GM23338 (cell line): ENCODE results near the gene CIAO3. TPM values are rescaled to one million over a fixed set of nuclear protein-coding genes. Genes with fewer than 3 reads are reported as not detected.

Experiments
- ATAC-seq: fragments of 200-7000 bp; cut with Tn5 transposase; 3 replicates; pipeline ENCODE4 v1.9.1; 2020
- DNase-seq: peaks from one replicate; pipeline ENCODE4 v3.0.0-alpha.2; 2015; ENCODE audit warnings: low spot score
- H2AFZ ChIP-seq: fragments of 200-600 bp; sonication (generic); 2 replicates; pipeline ENCODE4 v1.8.0; 2016; ENCODE audit warnings: antibody characterized with exemption, mild to moderate bottlenecking, moderate library complexity
- H3F3A ChIP-seq: fragments of 200-600 bp; sonication (generic); replicated peaks from 2 replicates; pipeline ENCODE4 v1.8.0; 2017; ENCODE audit warnings: antibody characterized with exemption, mixed run types, low read depth
- H3K27ac ChIP-seq: fragments of 200-600 bp; sonication (generic); 2 replicates; pipeline ENCODE4 v1.6.1; 2016; ENCODE audit warnings: low read depth
- H3K27me3 ChIP-seq: fragments of 200-600 bp; sonication (generic); 2 replicates; pipeline ENCODE4 v1.8.0; 2016; ENCODE audit warnings: mild to moderate bottlenecking, mixed run types, moderate library complexity; ENCODE audit not compliant: insufficient read depth
- H3K36me3 ChIP-seq: fragments of 200-600 bp; sonication (generic); 2 replicates; pipeline ENCODE4 v1.8.0; 2016; ENCODE audit warnings: mild to moderate bottlenecking; ENCODE audit not compliant: insufficient read depth
- H3K4me1 ChIP-seq: fragments of 200-600 bp; sonication (generic); 2 replicates; pipeline ENCODE4 v1.8.0; 2016; ENCODE audit warnings: mild to moderate bottlenecking, moderate library complexity; ENCODE audit not compliant: insufficient read depth
- H3K4me2 ChIP-seq: fragments of 200-600 bp; sonication (generic); 2 replicates; pipeline ENCODE4 v1.7.1; 2017; ENCODE audit warnings: mixed run types
- H3K4me3 ChIP-seq: fragments of 200-600 bp; sonication (generic); 2 replicates; pipeline ENCODE4 v1.6.1; 2016; ENCODE audit warnings: mixed run types
- H3K79me2 ChIP-seq: fragments of 200-600 bp; sonication (generic); replicated peaks from 2 replicates; pipeline ENCODE4 v1.8.0; 2017; ENCODE audit warnings: mild to moderate bottlenecking; ENCODE audit not compliant: insufficient read depth
- H3K9me2 ChIP-seq: fragments of 200-600 bp; sonication (generic); 2 replicates; pipeline ENCODE4 v1.8.0; 2017; ENCODE audit not compliant: insufficient read depth
- H4K20me1 ChIP-seq: fragments of 200-600 bp; sonication (generic); replicated peaks from 2 replicates; pipeline ENCODE4 v1.8.0; 2017; ENCODE audit warnings: mild to moderate bottlenecking; ENCODE audit not compliant: insufficient read depth
- H3K27ac Mint-ChIP-seq: 2 replicates; pipeline ENCODE4 v1.8.0; 2020; ENCODE audit warnings: inconsistent platforms, mild to moderate bottlenecking, moderate library complexity, mixed read lengths
- H3K27me3 Mint-ChIP-seq: 3 replicates; pipeline ENCODE4 v1.8.0; 2022; ENCODE audit warnings: low read depth, mild to moderate bottlenecking, moderate library complexity, mixed read lengths, inconsistent platforms; ENCODE audit not compliant: insufficient read depth, poor library complexity
- H3K36me3 Mint-ChIP-seq: 3 replicates; pipeline ENCODE4 v1.8.0; 2021; ENCODE audit warnings: low read depth, mild to moderate bottlenecking, inconsistent platforms, moderate library complexity, mixed read lengths
- H3K4me1 Mint-ChIP-seq: 3 replicates; pipeline ENCODE4 v1.8.0; 2020; ENCODE audit warnings: mild to moderate bottlenecking, inconsistent platforms, mixed read lengths
- H3K4me3 Mint-ChIP-seq: 3 replicates; pipeline ENCODE4 v1.8.0; 2021; ENCODE audit warnings: moderate library complexity, mild to moderate bottlenecking, inconsistent platforms, mixed read lengths
- H3K9me3 Mint-ChIP-seq: 3 replicates; pipeline ENCODE4 v1.8.0; 2020; ENCODE audit warnings: moderate library complexity, mild to moderate bottlenecking, inconsistent platforms, mixed read lengths
- CTCF ChIP-seq, 2 experiments: fragments of 200-600 bp in 1 of 2; sonication (generic) in 1 of 2; conservative IDR thresholded peaks; 2 replicates each; pipeline versions ENCODE4 v1.5.1 to v1.6.1; 2016 to 2017; ENCODE audit warnings: antibody characterized with exemption in 2 of 2, low read depth in 2 of 2, mild to moderate bottlenecking in 2 of 2, moderate library complexity in 1 of 2
- EZH2phosphoT487 ChIP-seq: fragments of 200-600 bp; sonication (generic); IDR thresholded peaks from one replicate; pipeline ENCODE4 v1.8.1; 2018; ENCODE audit warnings: antibody characterized with exemption; ENCODE audit not compliant: unreplicated experiment
- JUNB ChIP-seq: IDR thresholded peaks from one replicate; pipeline ENCODE4 v1.6.1; 2016; ENCODE audit warnings: antibody characterized with exemption; ENCODE audit not compliant: unreplicated experiment
- POLR2AphosphoS5 ChIP-seq: IDR thresholded peaks from 2 replicates; pipeline ENCODE4 v1.6.1; 2016; ENCODE audit warnings: antibody characterized with exemption, low read depth
- REST ChIP-seq: IDR thresholded peaks from one replicate; pipeline ENCODE4 v1.6.1; 2018; ENCODE audit warnings: antibody characterized with exemption; ENCODE audit not compliant: unreplicated experiment
- ZNF331 ChIP-seq: fragments of 250-450 bp; sonication (Bioruptor Pico); IDR thresholded peaks from 2 replicates; pipeline ENCODE4 v1.5.0; 2020; ENCODE audit warnings: low read depth, mild to moderate bottlenecking, moderate library complexity
- ZNF462 ChIP-seq: fragments of 250-450 bp; sonication (Bioruptor Pico); IDR thresholded peaks from 2 replicates; pipeline ENCODE4 v1.5.0; 2020; ENCODE audit warnings: mild to moderate bottlenecking, moderate library complexity
- polyA plus RNA-seq: library from polyadenylated mRNA; unstranded; fragments of >200 nt; fragmentation: Nextera tagmentation; extraction: Ambion mirVana; gene quantifications from 2 replicates; pipeline ENCODE4 v1.2.1, GENCODE V29; 2016
- total RNA-seq: library from RNA; depleted of rRNA; stranded (reverse); fragments of >200 nt; shearing (Covaris generic); gene quantifications from 2 replicates; pipeline ENCODE4 v1.2.3, GENCODE V29; 2014

Gene CIAO3
- total and polyA plus RNA-seq, 2 experiments from 2014 or later: 13.0 to 42.3 TPM

GRCh38 chr16:790086-790485, 49.3 kb upstream of the CIAO3 start (continued):
- TF ChIP-seq ZNF462 (no peak), EZH2phosphoT487 (no peak)

- Mint-ChIP-seq H3K27me3 (peaks cover 16% of the 10 kb centered on the region), H3K9me3 (no peaks in the 10 kb centered on the region; the same call in 2 of the 3 replicates), H3K4me3 (peak overlapping the region; percentile 78; the same call in 2 of the 3 replicates), H3K4me1 (no peaks in the 10 kb centered on the region), H3K36me3 (peaks cover 17% of the 10 kb centered on the region), H3K27ac (no peak overlapping the region)
- Histone ChIP-seq H2AFZ (no peak overlapping the region), H3K4me3 (peak overlapping the region; percentile 83), H3K27me3 (no peaks in the 10 kb centered on the region), H3K4me1 (no peaks in the 10 kb centered on the region), H3K79me2 (peaks cover 11% of the 10 kb centered on the region; the same call in 1 of the 2 replicates), H4K20me1 (peaks cover 10% of the 10 kb centered on the region), H3K9me2 (no peaks in the 10 kb centered on the region), H3K27ac (no peak overlapping the region), H3F3A (no peaks in the 10 kb centered on the region), H3K36me3 (no peaks in the 10 kb centered on the region; the same call in 1 of the 2 replicates), H3K4me2 (peak overlapping the region; percentile 88)
- DNase-seq (no peak), ATAC-seq (no peak)
- TF ChIP-seq POLR2AphosphoS5: no peak
- no peak for TF ChIP-seq JUNB
- TF ChIP-seq ZNF331 (CRISPR knock-in tag): no peak
- no peak for TF ChIP-seq EZH2phosphoT487
- no peak for TF ChIP-seq CTCF (conservative IDR thresholded peaks at IDR 0.05; ENCODE audit: low read depth in 2 of 2)
- no peak for TF ChIP-seq REST
Observed at GRCh38 chr16:789191-789850, 48.5 kb upstream of the CIAO3 start.
